Thoracic aorta (tissue), 2 donors: ENCODE measurements around the gene S100A16. TPM values are rescaled to one million over a fixed set of nuclear protein-coding genes. Genes with fewer than 3 reads are reported as not detected.

Experiments
- ATAC-seq: fragments of 150-250 bp; one replicate; pipeline ENCODE4 v1.8.0; 2017; ENCODE audit warnings: low read depth; ENCODE audit not compliant: insufficient number of reproducible peaks, low FRiP score
- DNase-seq: peaks from one replicate; pipeline ENCODE4 v3.0.0-alpha.2; 2020; ENCODE audit warnings: low spot score
- H3K27ac ChIP-seq, 2 donors: fragments of 200-600 bp; sonication (generic); 1 replicate in 1 of 2; 2 replicates in 1 of 2; pipeline ENCODE4 v1.5.1; 2016; ENCODE audit warnings: mild to moderate bottlenecking in 2 of 2, moderate library complexity in 2 of 2
- H3K27me3 ChIP-seq: fragments of 200-600 bp; sonication (generic); replicated peaks from 2 replicates; pipeline ENCODE4 v1.6.0; 2016; ENCODE audit warnings: mild to moderate bottlenecking; ENCODE audit not compliant: insufficient read depth
- H3K36me3 ChIP-seq: fragments of 200-600 bp; sonication (generic); one replicate; pipeline ENCODE4 v1.5.1; 2016
- H3K4me1 ChIP-seq, 2 donors: fragments of 200-600 bp; sonication (generic); 1 replicate in 1 of 2; 2 replicates in 1 of 2; pipeline versions ENCODE4 v1.5.1 to v1.6.0; 2016; ENCODE audit warnings: low read depth in 2 of 2, mild to moderate bottlenecking in 1 of 2; ENCODE audit not compliant: control insufficient read depth in 1 of 2
- H3K4me3 ChIP-seq: fragments of 200-600 bp; sonication (generic); 2 replicates; pipeline ENCODE4 v1.5.1; 2016; ENCODE audit warnings: mild to moderate bottlenecking
- H3K9me3 ChIP-seq: fragments of 200-600 bp; sonication (generic); 2 replicates; pipeline ENCODE4 v1.5.1; 2016
- CTCF ChIP-seq: fragments of 200-600 bp; sonication (generic); IDR thresholded peaks from one replicate; pipeline ENCODE4 v1.5.1; 2019; ENCODE audit warnings: antibody characterized with exemption
- total RNA-seq, 2 donors: library from RNA; depleted of rRNA; stranded (reverse); fragments of >200 nt; gene quantifications; one replicate each; pipeline versions ENCODE4 v1.1.0 to v1.2.3, GENCODE V29; 2016

Gene S100A16
- total RNA-seq, 2 donors from 2014 or later: 81.1 to 82.3 TPM

GRCh38 chr1:153649137-153649862, 36.4 kb upstream of the S100A16 start:
- Histone ChIP-seq H3K4me3 (no peak overlapping the region), H3K36me3 (peaks cover 13% of the 10 kb centered on the region), H3K27me3 (no peaks in the 10 kb centered on the region), H3K27ac (peak overlapping the region; percentile 26 to 52), H3K4me1 (peaks cover 10 to 16% of the 10 kb centered on the region in 2 donors), H3K9me3 (no peaks in the 10 kb centered on the region)
- ATAC-seq (no peak), DNase-seq (no peak)
- TF ChIP-seq CTCF: no peak

GRCh38 chr1:153648000-153648643, 35.2 kb upstream of the S100A16 start:
- Histone ChIP-seq H3K27me3 (no peaks in the 10 kb centered on the region), H3K4me3 (no peak overlapping the region), H3K36me3 (peaks cover 18% of the 10 kb centered on the region), H3K9me3 (no peaks in the 10 kb centered on the region), H3K27ac (no peak overlapping the region), H3K4me1 (peaks cover 10 to 19% of the 10 kb centered on the region in 2 donors)
- TF ChIP-seq CTCF: no peak
- ATAC-seq (no peak), DNase-seq (no peak)

GRCh38 chr1:153647346-153647714, 34.4 kb upstream of the S100A16 start:
- no peaks in the 10 kb centered on the region for H3K9me3 ChIP-seq
- no peak overlapping the region for H3K27ac ChIP-seq
- ATAC-seq (no peak), DNase-seq (no peak)
- H3K4me1 ChIP-seq: peaks cover 10 to 19% of the 10 kb centered on the region in 2 donors
- no peak for TF ChIP-seq CTCF
- no peak overlapping the region for H3K4me3 ChIP-seq
- peaks cover 25% of the 10 kb centered on the region for H3K36me3 ChIP-seq
- H3K27me3 ChIP-seq: no peaks in the 10 kb centered on the region

- Histone ChIP-seq H3K4me1 (peaks cover 10 to 19% of the 10 kb centered on the region in 2 donors), H3K27ac (no peak overlapping the region), H3K27me3 (no peaks in the 10 kb centered on the region), H3K4me3 (no peak overlapping the region), H3K36me3 (peaks cover 29% of the 10 kb centered on the region), H3K9me3 (no peaks in the 10 kb centered on the region)
- ATAC-seq: no peak
- no peak for TF ChIP-seq CTCF
- DNase-seq: no peak
Observed at GRCh38 chr1:153646672-153647345, 33.9 kb upstream of the S100A16 start.

GRCh38 chr1:153643816-153644215, 30.9 kb upstream of the S100A16 start:
- no peak for DNase-seq
- no peak overlapping the region for H3K4me3 ChIP-seq
- no peaks in the 10 kb centered on the region for H3K9me3 ChIP-seq
- ATAC-seq: no peak
- no peak overlapping the region for H3K27ac ChIP-seq
- TF ChIP-seq CTCF: no peak
- peaks cover 56% of the 10 kb centered on the region for H3K36me3 ChIP-seq
- no peaks in the 10 kb centered on the region for H3K27me3 ChIP-seq
- H3K4me1 ChIP-seq: peaks cover 0 to 10% of the 10 kb centered on the region in 2 donors
